LNCAP (cell line): ENCODE measurements around the gene DOCK11.

Experiments used
- CTCF ChIP-seq: fragments of 450-650 bp; IDR thresholded peaks from 2 replicates; pipeline ENCODE4 v1.5.1; 2017; ENCODE audit warnings: mild to moderate bottlenecking

DOCK11 gene

GRCh38 chrX:118497180-118497818 lies 1.7 kb downstream of the DOCK11 start:
- TF ChIP-seq CTCF, result no peak

- no peak for TF ChIP-seq CTCF
These were observed 2.7 kb downstream of the DOCK11 start for GRCh38 chrX:118498351-118498750.

GRCh38 chrX:118498755-118499154 lies 3.1 kb downstream of the DOCK11 start:
- no peak for TF ChIP-seq CTCF

- TF ChIP-seq CTCF, result no peak
These were observed 3.7 kb downstream of the DOCK11 start for GRCh38 chrX:118499295-118499694.

GRCh38 chrX:118502161-118502789 lies 6.7 kb downstream of the DOCK11 start:
- TF ChIP-seq CTCF, result no peak

GRCh38 chrX:118503260-118504041 lies 7.8 kb downstream of the DOCK11 start:
- no peak for TF ChIP-seq CTCF

GRCh38 chrX:118504581-118504980 lies 9.0 kb downstream of the DOCK11 start:
- no peak for TF ChIP-seq CTCF
